ENCODE measurements around the gene LXN.
"Not testable (repeated sequence)": the region's sequence is repeated elsewhere in the genome, so short reads cannot be mapped to it uniquely, and the experiment has no call there.

LXN gene, protein sequence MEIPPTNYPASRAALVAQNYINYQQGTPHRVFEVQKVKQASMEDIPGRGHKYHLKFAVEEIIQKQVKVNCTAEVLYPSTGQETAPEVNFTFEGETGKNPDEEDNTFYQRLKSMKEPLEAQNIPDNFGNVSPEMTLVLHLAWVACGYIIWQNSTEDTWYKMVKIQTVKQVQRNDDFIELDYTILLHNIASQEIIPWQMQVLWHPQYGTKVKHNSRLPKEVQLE

DNA sequence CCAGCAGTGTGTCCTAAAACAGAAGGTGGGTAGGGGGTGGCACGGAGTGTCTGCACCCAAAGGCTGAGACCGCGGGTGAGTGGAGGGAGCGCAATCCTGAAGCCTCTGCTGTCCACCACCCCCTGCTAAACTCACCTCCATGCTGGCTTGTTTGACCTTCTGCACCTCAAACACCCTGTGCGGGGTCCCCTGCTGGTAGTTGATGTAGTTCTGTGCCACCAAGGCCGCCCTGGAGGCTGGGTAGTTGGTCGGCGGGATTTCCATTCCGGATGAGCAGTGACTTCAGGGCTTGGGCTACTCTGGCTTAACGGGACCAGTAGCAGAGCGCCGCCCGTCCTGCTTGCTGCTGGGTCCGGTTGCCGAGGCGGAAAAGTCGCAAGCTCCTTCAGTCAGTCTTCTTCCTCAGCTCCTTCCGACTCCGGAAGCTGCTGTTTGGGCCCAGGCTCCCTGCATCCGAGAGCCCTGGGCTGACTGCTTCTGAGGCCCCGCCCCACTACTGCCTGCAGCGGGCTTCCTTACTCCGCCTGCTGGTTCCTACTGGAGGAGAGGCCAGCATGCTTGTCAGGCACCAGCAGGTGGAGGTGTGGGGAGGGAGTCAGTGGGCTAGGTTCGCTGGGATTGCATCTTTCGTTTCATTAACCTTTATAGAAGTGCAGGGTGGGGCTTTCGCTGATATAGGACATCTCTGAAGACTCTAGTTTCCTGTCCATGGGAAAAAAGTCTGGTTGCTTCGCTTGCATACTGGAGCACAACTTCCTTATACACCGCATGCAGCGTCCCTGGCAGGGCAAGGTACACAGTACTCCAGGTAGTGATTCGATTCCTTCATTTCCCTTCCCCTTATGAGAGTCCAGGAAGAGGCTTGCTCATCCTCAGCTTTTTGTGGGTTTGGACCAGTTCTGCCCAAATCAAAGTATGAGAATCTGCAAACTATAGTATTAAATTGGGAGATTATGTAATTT, at the start of gene LXN:
Gene LXN, minus strand, starts transcription at position 434 of the 962 bp plus-strand sequence. Its CDS starts 170 bp downstream, at position 264.
- no peak for DNase-seq

DNA sequence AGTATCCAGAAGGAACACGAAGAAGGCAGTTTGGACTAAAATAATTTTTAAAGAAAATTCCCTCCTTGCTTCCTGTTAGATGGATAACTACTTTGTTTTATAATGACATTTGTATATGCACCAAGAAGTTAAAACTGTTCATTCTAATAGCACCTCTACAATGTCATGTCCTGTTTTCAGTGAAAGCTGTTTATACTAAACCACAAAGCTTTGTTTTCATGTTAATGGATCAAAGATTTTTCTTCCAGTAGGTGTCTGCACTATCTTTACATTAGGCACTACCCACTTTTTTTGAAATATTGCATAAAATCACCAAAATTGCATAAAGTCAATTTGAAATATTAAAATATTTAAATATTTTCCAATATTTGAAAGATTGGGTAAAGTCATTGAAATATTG, 49.7 kb upstream of the LXN start:
- DNase-seq, result no peak

DNA sequence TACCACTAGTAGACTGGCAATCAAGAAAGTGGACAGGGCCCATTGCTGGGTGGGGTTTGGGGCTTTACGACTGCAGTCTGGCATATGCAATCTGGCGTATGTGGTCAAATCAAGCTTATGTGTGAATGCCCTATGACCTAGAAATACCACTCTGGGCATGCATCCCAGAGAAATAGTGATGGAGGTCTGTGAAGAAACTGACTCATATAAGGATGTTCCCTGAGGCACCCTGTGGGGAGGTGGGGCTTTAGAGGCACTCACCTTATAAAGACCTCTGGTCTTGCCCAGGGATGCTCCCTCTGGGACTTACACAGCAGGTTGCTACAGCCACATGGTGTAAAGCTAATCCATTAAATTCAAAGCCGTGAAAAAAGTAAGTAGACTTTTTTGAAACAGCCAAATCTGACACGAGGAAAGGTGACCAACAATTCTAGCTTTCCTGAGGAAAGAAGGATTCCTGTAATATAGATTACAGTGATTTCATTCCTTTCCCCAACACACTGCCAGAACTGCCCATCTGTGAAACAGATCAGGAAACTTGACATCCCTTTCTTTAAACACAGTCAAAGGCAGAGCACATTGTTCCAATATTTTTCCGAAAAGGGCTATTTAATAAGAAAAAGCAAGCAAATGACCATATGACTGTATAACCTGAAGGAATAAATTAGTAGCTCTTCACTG, 46.2 kb upstream of the LXN start:
- DNase-seq, result no peak

DNA sequence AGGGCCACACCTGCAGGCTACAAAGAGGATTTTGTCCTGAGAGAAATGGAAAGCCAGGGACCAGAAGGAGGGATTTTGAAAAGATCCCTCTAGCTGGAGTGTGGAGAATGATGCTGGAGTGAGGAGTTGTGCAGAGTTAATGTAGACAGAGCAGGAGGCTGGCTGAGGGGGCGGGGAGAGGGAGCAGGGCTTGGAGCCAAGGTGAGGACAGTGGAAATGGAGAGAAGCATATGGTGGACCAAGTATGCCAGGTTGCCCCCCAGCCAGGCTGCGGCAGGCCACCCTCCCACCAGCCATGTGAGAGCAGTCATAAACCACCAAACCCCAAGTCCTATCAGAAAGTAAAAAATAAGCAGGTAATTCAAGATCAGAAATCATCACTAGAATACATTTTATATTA, 45.1 kb upstream of the LXN start:
- no peak for DNase-seq

DNA sequence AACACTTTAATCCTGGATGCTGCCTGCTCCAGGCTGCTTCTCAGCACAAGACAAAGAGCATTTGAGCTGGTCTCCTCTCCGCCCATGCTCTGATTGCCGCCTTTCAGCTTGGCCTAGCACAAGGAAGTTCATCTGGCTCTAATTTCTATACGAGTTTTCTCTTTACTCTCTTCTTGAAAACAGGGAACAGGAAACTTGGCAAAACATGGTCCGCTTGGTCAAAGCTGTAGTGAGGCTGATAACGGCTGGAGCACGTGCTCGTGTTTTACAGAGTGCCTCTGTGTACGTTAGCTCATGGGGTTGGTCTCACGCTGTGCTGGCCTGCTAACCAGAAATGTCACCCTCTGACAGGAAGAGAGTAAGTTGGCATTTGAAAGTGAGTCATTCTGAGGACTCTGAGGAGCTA, 40.6 kb upstream of the LXN start:
- no peak for DNase-seq

DNA sequence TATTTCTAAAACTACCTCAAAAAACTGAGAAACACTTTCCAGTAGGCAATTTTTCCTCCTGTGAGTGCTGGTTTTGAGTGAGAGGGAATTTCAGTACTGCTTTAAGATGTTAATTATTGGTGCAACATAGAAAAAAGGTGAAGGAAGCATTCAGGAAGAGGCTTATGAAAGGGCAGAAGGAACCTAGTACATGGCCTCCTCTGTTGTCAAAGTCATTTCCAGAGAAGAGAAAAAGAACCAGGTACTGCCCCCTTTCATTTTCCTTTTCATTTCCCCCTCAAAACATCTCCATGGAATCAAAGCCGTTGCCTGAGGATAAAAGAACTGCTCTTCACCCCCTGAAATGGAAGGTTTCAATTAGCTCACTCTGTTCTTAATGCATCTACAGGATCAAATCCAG, 40.0 kb upstream of the LXN start:
- DNase-seq, result no peak

DNA sequence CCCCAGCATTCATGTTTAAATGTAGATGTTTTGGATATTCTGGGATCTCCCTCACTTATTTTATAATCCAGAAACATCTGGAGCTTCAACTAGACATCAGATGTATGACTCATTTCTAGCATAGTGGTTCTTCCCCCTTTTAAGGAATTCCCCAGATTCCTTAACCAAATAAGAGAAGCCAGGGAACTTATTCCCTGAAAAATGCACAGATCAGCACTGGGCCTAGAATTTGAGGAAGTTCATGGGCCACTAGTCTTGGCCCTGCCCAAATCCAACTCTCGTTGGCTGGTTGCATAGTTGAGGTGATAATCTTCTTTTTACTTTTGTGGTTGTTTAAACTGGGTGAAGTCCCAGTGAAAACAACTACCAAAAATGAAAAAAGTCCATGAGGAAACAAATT, 39.4 kb upstream of the LXN start:
- DNase-seq, result no peak

DNA sequence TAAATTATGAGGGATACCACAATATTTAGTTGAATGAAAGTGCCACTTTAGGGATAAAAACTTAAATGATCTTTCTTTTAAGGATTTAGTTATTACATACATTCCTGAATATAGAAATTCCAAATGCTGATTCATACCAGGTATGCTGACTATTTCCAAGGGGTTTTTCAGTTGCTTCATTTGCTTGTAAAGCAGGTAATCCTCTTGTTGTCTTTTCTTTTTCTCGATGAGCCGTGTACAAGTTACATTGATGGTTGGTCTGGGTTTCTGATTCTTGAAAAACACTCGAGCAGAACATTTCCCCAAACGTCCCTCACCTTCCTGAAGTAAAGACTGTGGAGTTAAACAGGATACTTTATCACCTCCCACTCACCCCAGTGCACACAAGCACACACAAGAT, 38.2 kb upstream of the LXN start:
- no peak for DNase-seq

DNA sequence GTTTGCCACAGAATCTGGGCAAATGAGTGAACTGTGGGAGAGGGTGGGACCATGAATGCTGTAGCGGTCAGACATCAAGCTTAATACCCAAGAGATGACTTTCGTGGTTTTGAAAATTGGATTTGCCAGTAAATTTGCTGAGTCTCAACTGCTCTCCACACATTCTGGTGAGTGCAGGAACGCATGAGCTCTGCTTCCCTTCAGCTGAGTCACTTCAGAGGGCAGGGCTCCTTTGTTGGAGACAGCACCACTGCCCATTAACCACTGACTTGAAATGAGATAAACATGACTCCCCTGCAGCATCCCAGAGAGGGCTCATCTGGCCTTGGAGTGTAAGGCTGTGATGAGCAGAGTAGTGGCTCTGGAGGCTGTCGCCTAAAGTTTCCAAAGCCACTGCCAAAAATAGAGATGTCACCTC, 37.2 kb upstream of the LXN start:
- DNase-seq, result no peak

DNA sequence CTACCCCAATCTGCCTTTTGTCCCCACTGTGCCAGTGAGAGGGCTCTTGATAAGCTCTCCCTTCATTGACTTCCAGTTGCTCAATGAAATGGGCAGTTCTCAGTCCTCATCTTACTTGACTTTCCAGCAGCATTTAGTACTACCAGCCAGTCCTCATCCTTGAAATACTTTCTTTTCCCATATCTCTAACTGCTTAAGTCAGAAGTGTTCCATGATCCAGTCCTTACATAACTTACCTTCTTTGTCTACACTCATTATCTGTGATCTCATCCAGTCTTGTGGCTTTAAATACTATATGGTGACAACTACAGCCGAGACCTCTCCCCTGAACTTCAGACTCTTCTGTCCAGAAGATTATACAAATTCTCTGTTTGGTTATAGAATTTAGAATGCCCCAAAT, 31.1 kb upstream of the LXN start:
- no peak for DNase-seq

DNA sequence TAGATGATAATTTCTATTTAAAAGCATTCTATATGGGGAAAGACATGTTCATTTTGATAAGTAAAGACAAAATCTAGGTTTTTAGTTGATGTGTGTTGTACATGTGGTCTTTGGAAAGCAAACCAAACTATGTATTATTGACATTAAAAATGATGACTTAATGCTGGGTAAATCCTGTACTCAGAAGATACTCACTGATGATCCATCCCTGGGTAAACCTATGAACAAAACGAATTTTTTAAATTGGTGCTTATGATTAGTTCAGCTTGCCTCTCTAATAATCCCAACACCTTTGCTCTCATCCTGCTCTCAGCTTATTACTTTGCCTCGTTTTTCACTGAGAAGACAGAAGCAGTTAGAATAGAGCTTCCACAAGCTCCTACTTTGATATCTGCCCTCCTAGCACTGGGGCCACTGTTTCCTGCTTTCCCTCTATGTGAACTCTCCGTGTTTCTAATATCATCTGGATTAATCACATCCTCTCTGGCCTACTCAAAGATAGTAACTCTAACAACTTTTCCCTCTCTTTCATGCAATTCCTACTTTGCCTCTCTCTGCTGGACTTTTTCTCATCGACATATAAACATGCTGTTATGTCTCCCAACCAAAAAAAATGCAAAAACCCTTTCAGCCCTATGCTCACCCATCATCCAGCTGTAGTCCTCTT, 30.5 kb upstream of the LXN start:
- no peak for DNase-seq

DNA sequence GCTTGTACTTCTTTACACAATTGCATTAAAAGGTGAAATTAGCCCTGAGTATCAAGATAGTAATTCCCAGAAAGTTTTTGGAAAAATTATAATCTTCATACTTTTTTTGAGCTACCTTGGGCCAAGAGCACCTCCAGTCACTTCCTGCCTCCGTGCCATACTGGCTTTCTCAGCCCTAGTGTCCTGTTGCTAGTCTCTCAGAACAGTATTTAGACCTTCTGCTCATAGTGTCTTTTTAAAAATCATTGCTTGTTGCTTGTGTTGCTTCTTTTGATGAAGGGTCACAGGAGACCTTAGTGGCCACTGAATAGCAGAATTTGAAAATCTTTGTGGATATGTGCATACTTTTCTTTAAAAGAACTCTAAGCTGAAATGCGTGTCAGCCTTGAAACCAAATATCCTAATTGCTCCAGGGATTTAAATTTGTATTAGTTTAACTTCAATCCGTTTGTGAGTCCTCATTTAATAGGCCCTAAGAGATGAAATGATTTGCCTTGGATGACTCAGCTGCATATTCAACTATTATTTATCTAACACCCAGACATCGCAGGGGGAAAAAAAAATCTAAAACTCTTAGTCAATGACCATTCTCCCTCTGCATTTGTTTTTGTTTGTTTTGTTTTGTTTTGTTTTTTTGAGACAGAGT, 29.1 kb upstream of the LXN start:
- DNase-seq, result no peak

DNA sequence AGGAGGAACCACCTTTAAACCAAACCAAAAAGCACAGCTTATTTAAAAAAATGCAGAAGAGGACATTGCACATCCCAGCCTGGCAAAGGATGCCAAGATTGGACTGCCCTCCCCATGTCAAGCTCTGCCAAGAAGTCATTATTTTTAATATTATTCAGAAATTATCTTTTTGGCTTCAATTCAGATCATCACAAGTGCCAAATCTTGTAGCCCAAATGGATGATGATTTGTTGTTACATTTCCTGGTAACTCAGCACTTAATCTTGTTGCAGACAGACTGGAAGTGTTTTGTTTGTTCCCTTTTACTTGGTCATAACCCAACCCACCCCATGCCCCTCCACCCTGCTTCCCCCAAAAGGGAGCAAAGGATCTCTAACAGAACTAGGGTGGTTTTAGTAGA, 28.1 kb upstream of the LXN start:
- DNase-seq, result no peak

DNA sequence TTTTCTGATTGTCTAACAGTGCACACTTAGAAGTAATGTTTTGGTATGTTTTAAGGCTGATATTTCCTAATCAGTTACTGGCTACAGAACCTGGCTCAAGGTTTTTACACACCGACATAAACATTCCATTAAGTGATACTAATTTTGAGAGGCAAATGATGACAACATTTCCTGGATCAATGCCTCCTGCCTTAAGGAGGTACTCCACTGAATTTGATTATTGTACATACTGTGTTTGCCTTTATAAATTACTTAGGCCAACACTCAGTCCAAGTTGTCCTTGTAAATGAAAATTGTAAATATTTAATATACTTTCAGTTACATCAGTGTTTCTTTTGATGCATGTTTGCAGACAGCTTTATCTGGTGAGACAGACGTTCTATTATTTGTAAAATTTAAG, 24.2 kb upstream of the LXN start:
- DNase-seq, result no peak

DNA sequence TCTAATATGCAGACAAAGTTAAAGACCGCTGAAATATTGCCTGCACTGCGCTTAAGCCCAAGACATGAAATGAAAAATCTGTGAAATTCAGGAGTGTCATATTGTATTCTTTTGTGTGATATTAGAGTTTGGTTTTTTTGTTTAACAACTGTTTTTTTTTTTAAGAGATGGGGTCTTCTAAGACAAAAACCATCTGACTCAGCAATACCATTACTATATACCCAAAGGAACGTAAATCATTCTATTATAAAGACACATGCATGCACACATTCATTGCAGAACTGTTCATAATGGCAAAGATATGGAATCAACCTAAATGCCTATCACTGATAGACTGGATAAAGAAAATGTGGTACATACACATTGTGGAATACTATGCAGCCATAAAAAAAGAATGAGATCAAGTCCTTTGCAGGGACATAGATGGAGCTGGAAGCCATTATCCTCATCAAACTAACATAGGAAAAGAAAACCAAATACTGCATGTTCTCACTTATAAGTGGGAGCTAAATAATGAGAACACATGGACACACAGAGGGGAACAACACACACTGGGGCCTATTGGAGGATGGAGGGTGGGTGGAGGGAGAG, 21.5 kb upstream of the LXN start:
- not testable (repeated sequence) for DNase-seq

DNA sequence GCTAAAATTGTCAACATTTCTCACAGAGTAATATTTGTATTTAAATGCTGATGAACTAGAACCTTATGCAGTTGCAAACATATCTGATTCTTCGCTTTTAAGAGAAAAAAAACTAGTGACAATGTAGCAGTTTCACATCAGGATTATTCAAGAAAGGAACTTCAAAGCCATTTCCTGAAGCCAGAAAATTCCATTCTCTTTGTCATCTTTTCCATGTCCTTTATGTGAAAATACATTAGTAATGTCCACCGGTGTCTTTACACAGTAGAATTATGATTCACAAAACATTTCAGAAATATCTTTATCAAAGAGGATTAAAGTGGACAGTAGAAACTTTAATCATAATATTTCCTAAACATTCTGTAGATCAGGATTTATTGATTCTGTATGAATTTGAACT, 12.7 kb upstream of the LXN start:
- DNase-seq, result no peak

DNA sequence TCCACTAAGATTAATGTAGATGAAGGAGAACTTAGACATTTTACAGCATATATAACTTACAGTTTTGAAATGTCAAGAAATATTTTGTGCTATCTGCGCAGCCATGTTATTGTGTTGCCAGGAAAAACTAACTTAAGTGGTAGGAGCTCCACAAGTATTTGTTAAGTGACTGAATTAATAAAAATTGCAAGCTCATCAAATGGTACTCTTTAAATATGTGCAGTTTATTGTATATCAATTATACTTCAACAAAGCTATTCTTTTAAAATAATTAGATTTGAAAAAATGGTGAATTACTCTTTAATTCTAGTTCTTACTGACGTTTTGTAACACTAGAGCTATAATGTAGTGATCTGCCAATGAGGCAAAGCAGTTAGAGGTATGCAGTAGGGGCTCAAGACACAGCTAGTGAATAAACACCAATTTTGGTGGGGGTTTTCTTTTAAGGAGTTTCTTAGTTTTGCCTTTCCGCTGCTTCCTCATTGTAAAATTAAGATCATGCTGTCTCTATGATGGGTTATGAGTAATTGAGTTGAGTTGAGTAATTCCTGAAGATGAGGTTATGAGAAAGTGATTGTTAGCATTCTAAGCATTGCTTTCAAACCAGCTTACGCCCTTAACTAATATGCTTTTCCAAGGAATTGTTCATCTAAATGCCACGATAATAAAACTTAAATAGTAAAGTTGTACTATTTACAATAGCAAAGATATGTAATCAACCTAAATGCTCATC, 10.9 kb upstream of the LXN start:
- DNase-seq, result no peak

DNA sequence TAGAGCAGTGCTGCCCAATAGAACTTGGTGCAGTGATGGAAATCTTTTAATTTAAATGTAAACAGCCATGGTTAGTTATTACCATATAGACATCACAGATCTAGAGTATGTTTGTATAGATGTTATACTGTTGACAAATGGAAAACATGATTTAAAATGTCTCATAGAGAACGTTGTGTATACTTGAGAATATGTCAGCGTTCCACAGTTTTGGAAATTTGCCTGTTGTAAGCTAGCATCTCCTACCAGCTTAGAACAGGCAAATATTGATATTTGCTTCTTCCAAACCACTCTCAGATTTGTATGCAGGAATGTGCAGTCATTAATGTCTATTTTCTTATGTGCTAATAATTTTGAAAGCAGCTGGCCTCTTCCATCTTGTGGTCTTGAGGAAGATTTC, 8.4 kb upstream of the LXN start:
- no peak for DNase-seq

DNA sequence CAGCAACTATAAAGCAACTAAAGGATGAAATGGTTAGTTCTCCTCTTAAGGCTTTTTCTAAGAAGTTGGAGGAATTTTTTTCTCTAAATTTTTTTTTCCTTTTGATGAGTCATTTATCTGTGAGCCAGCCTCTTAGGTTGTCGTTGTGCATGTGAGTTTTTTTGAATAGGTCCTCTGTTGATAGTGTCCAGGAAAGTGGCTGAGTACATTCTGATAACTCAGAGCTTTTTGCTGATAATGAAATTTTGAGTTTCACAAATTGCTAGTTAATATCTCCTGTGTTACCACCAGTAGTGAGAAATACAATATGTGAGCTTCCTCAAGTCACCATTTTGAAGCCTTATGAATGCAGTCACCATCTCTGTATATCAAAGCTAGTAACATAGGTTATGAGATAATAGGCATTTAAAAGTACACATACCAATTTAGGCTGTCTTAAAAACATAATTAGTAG, 7.1 kb upstream of the LXN start:
- no peak for DNase-seq

DNA sequence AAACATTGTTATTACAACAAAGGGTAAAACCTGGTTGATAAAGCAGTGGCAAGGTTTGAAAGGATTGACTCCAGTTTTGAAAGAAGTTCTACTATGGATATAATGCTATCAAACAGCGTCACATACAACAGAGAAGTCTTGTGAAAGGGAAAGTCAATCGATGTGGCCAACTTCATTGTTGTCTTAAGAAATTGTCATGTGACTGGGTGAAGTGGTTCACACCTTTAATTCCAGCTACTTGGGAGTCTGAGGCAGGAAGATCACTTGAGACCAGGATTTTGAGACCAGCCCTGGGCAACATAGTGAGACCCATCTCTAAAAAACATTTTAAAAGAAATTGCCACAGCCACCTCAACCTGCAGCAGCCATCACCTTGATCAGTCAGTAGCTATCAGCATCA, 6.2 kb upstream of the LXN start:
- DNase-seq, result no peak

DNA sequence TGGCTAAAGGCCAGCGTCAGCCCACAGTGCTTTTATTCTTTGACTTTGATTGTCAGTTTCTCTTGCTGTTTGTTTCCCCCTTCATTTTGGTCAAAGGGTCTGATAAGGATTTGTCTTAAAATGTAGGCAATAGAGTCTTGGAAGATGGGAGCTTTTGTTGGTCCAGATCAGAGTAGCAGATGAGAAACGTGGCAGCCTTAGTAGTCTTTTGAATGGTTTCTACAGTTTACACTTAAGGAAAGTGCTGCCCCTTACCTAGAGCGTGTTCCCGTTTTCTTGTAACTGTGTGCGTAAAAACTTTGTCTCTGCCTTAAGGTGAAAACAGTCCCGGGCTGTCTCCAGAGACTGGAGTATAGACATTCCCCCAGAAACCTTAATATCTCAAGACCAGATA, 630 bp downstream of the LXN start:
- no peak for DNase-seq

DNA sequence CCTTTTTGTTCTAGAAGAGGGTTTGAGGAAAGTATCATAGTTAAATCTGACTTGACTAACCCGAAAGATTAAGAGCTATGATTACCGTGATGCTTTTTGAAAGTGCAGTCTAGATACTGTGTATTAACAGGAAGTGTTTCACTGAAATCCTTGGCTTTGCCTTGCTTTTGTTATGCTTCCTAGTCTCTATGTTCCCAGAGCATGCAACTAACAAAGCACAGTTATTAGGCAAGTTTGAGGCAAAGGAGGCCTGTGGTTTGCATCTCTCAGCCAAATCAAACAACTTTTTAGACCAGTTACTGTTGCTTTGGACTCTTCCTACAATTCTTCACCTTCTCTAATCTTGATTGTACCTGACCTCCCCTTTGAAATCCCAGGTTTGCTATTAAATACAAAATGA, 3.9 kb downstream of the LXN start:
- DNase-seq, result no peak

All from NCI-H345 (cell line).